HG02973 (cell line): ENCODE measurements around the gene RSL1D1.
"Not testable (repeated sequence)": the region's sequence is repeated elsewhere in the genome, so short reads cannot be mapped to it uniquely, and the experiment has no call there.

Experiments used
- ATAC-seq: cut with Tn5 transposase; IDR thresholded peaks from one replicate; pipeline ENCODE4 v1.9.1; 2021; ENCODE audit warnings: moderate library complexity; ENCODE audit not compliant: unreplicated experiment

RSL1D1 gene

DNA sequence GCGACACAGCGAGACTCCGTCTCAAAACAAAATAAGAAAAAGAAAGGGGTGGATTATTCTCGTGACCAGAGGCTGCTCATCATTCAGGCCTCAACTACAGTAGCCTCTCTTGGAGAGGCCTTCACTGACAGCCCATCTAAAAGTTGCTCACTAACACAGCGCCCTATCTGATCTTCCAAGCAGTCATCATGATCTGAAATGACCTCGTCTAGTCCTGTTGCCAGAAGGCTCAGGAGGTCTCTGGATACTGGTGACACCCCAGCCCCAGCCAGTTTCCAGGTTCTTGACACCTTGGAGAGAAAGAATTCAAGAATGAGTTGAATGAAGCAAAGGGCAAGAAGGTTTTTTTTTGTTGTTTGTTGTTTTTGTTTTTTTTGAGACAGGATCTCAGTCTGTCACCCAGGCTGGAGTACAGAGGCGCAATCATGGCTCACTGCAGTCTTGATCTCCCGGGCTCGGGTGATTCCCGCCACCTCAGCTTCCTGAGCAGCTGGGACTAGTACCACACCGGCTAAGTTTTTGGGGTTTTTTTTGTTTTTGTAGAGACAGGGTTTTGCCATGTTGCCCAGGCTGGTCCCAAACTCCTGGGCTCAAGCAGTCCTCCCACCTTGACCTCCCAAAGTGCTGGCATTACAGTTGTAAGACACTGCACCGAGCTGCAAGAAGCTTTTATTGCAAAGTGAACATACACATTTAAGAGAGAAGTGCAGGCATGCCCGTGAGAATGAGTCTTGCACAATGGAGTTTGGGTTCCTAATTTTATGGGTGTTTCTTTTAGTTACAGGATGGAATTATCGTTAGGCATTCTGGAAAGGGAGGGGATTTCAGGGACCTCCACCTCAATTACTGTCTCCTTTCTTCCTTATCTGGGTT lies 51.6 kb downstream of the RSL1D1 start:
- ATAC-seq: no peak

DNA sequence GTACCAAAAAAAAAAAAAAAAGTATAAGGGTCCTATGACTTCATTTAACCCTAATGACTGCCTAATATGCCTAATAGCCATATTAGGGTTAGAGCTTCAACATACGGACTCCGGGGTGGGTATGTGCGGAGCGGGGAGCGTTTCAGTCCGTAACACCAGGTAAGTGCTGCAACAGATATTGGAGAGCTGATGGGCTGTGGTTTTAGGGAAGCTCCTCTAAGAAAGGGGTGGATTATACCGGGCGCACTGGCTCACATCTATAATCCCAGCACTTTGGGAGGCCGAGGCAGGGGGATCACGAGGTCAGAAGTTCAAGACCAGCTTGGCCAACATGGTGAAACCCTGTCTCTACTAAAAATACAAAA lies 52.3 kb downstream of the RSL1D1 start:
- no peak for ATAC-seq

DNA sequence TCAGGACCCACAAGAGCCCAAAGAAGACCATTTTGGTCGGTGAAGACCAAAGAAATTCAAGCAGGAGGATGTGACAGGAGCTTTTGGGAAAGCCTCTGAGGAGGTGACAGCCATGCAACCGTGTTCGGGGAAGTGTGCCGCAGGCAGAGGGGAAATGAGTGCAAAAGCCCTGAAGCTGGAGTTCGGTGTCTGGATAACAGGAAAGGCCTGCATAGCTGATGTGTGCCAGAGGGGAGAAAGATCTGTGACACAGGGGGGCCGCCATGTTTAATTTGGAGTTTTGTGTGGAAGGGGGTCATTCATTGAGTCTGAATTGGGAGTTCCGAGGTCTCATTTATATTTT lies 53.4 kb downstream of the RSL1D1 start:
- no peak for ATAC-seq

DNA sequence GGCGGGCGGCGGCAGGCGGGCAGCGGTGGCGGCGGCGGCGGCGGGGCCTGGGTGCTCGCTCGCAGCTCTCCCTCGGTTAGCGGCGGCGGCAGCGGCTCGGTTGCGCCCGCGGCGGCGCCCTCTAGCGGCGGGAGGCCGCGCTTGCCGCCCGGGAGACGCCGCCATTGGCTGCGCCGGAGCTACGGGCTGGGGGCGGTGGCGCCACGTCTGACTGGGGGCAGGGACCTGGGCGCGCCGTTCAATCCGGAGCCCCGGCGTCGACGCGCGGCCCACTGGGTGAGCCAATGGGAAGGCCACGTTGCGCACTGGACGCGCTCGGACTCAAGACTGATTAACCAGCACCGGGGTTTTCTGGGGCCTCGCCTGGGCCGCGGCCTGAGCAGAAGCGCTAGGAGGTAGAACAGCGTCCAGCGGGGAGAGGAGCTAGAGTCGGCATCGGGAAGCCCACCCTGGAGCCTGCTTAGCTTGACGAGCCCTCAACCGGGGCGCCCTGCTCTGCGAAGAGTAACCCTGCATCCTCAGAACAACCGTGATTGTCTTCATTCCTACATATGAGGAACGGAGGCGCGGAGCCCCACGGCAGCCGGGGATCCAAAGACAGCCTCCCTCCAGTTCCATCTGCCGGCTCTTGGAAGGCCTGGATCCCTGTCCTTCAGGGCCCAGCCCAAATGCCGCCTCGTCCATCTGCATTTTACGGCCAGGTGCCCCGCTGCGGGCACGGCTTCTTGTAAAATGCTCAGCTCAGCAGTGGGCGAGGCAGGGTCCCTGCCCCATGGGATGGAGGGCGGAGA lies 54.0 kb downstream of the RSL1D1 start, which contains the start of gene ZC3H7A:
TSS of gene ZC3H7A (minus strand) at position 93 of the 791 bp plus-strand sequence. CDS start 14,904 bp downstream, outside the sequence.
- ATAC-seq: peak; percentile 91

DNA sequence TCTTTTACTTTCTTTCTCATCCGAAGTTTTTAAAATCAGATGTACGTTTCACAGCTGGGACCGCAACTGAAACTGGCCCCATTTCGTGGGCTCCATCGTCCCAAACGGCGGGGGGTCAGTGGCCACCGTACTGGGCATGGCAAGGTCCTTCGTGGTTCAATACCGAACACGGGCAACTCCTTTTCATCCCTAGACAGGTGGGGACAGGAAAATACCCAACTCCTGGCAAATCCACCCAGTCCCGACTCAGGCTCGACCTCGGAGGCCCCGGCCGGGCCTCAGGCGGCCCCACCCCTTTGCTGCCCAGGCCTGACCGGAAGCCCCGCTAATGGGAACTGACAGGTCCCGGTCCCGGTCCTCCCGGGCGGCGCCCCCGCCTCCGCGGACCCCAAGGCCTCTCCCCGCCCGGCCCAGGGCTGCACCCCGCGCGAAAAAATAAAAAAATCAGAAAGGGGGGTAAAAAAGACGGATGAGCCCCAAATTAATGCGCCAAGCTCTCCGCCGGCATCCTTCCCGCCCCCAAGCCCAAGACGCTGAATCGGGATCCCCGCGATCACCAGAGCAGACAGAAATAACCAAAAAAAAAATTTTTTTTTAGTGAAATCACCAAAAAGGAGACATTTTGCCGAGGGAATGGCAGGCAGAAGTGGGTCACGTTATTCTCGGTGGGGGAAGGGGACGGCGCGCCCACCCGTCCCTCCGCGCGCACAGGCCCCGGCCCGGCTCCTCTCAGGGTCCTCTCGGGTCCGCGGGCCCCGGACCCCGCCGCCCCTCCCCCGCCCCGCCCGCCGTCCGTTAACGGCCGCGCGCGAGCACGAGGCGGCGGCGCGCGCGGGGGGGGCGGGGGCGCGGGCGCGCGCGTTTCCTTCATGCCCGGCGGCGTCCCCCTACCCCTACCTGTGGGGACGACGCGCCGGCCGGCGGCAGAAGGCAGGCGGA lies 54.8 kb downstream of the RSL1D1 start:
- peak; percentile 4 for ATAC-seq

DNA sequence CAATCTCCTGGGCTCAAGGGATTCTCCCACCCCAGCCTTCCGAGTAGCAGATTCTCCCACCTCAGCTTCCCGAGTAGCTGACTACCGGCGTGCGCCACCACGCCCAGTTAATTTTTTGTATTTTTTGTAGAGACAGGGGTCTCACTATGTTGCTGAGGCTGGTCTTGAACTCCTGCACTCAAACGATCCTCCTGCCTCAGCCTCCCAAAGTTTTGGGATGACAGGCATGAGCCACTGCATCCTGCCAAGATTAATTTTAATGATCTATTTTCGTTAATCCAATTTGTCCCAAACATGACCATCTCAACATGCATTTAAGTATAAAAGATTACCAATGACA lies 55.5 kb downstream of the RSL1D1 start:
- no peak for ATAC-seq

- ATAC-seq: no peak
Measured at GRCh38 chr16:11794996-11795886, 56.1 kb downstream of the RSL1D1 start.

GRCh38 chr16:11794447-11794846 lies 56.9 kb downstream of the RSL1D1 start:
- ATAC-seq: no peak

DNA sequence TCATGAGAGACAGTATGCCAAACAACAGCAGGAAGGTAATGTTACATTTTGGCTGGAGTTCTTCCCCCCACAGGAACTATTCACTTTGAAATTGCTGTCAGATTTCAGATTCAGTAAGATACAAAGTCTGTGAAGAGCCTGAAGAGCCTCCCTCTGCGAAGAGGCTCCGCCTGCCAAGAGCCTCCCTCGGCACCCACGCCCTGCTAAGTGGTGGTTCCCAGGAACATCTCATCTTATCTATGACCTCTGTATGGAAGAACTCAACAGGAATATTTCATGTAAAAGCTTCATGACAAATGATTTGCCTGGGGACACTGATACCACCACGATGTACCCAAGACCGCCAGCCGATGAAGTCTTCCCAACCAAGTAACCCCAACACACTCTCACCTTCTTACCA lies 57.5 kb downstream of the RSL1D1 start:
- no peak for ATAC-seq

DNA sequence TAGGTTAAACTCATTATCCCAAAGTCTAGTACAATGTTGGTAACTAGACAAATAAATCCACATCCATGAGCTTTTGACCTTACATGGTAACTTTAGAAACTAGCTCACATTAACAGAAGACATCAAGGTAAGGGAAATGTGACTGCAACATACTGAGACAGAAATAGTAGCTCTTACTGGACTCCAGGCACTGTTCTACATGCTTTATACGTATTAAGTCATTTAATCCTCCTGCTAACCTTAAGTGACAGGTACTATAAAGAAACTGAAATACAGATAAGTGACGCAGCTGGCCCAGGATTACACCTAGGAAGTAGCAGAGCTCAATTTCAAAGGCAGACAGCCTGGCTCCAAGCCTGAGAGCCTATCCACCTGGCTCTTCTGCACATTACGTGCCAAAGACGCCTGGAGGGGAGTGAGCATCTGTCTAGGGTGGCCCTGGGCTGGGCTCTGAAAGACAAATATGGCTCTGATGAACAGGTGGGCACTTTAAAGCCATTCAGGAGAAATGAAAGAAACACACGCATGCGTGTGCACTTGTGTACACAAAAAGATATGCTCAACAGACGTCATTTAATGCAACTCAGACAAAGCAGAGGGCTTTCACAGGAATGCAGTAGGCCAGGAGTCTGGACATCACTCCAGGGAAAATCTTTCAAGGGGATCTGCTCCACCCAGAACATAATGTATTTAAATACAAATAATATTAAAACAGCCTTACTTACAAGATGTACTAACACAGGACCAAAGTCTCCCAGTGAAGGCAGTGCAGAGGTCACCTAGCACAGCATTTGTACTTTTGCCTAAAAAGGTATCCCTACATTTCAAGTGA lies 58.7 kb downstream of the RSL1D1 start:
- ATAC-seq: no peak

- no peak for ATAC-seq
Measured at GRCh38 chr16:11791144-11791828, 60.1 kb downstream of the RSL1D1 start.

- no peak for ATAC-seq
Measured at GRCh38 chr16:11788914-11789313, 62.4 kb downstream of the RSL1D1 start.

GRCh38 chr16:11784980-11785599 lies 66.3 kb downstream of the RSL1D1 start:
- not testable (repeated sequence) for ATAC-seq

DNA sequence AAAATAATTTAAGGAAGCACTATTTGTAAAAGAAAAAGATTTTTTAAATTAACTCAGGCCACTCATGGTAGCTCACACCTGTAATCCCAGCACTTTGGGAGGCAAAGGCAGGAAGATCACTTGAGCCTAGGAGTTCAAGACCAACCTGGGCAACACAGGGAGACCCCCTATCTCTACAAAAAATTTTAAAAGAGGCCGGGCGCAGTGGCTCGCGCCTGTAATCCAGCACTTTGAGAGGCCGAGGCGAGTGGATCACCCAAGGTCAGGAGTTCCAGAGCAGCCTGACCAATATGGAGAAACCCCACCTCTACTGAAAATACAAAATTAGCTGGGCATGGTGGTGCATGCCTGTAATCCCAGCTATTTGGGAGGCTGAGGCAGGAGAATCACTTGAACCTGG lies 67.0 kb downstream of the RSL1D1 start:
- not testable (repeated sequence) for ATAC-seq

GRCh38 chr16:11784038-11784369 lies 67.3 kb downstream of the RSL1D1 start:
- ATAC-seq: no peak
